EL (cell line): Measurements from ENCODE around the gene FUBP1.
A peak's percentile ranks its signal among the peaks of the same experiment; 100 is the strongest.
"Not testable (repeated sequence)": the region's sequence is repeated elsewhere in the genome, so short reads cannot be mapped to it uniquely, and the experiment has no call there.

Source experiments
- DNase-seq: peaks from one replicate; pipeline ENCODE4 v3.0.0-alpha.2; 2016

Gene FUBP1

DNA sequence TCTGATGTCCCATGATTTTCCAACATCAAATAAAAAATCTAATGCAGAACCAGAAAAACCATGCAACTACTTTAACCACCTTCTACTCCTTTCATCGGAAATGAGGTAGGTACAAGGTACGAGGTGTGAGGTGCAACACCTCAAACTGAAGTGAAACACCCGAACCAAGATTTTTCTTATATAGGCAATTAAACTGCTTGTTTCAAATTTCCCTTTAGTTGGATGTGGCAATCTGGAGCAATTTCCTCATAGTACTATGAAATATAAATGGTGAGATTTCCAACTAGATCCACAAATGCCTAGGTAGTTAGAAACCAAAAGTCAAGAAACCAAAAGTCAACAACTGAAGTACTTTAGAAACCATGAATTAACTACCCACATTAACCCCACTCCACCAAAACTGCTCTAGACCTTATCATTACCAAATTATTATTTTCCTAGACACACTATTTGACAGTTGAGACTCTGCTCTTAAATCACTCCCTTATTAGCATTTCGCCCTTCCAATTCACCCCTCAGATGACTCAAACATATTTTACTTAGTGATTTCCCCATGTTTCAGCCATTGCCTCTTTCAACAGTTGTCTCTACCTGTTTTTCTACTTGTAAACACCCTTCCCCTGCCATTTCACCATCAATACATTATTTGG lies 37.8 kb downstream of the FUBP1 start:
- no peak for DNase-seq

DNA sequence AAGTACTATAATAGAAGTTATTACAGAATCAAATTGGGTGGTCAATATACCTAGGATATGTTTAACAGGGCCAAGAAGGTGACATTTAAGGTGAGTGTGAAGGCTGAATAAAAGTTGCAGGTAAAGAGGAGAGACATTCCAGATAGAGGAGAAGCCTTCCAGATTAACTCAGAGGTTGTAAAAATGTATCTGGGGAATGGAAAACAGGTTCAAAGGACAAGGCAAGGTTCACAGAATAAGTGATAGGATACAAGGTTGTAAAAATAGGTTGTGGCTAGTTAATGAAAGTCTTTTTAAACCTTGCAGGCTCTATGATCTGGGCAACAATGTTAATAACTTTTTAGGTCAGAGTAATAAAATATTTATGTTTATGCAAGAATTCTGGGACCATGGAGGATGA lies 40.2 kb downstream of the FUBP1 start:
- no peak for DNase-seq

DNA sequence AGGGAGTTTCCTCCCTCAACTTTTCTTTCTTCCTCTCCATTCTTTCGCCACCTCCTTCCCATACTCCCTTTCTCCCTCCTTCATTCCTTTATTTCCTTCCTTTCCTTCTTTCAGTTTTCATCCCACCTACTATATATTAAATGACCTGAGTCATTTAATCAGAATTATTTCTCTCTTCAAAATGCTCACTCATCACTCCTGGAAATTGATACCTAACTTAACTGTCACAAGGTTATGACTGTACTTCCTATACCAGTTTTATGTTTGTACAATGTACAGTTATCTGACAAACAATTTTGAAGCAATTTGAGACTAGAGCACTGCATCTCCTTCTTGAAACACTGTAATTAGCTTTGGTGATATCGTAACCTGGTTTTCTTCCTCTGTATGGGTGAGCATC lies 49.1 kb downstream of the FUBP1 start:
- DNase-seq, result no peak

DNA sequence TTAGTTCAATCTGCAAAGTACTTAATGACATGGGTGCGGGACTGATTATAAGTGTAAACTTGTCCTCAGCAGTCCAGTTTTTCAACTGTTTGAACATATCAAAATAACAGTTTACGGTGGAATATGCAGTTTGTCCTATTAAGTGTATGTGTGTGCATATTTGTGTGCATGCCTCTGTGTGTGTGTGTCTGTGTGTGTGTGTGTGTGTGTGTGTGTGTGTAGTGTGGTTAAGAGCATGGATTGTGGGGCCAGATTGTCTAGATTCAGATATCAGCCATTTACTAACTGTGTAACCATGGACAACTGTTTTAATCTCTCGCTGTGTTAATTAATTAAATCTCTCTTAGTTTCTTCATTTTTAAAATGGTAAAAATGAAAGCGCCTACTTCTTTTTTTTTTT lies 51.5 kb downstream of the FUBP1 start:
- DNase-seq, result no peak

DNA sequence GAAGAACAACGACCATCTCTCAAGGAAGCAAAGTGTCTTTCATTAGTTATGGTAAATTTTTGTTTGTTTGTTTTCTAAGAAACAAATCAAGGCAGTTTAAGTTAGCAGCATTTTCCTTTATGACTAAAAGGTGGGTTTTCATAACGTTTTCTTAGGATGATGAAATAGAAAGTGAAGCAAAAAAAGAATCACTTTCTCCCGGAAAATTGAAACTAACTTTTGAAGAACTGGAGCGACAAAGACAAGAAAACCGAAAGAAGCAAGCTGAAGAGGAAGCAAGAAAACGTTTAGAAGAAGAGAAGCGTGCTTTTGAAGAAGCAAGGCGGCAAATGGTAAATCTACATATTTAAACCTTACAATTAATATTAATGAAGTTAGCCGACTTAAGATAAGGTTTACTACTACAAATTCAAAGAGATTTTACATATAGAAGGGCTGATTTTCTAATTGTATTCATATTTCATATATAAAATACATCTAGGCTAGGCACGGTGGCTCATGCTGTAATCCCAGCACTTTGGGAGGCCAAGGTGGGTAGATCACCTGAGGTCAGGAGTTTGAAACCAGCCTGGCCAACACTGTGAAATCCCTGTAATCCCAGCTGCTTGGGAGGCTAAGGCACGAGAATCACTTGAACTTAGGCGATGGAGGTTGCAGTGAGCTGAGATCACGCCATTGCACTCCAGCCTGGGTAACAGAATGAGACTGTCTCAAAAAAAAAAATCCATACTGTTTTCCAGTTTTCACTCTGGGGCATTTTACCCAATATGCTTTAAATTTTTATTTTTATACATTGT lies 52.1 kb downstream of the FUBP1 start:
- DNase-seq, result no peak

DNA sequence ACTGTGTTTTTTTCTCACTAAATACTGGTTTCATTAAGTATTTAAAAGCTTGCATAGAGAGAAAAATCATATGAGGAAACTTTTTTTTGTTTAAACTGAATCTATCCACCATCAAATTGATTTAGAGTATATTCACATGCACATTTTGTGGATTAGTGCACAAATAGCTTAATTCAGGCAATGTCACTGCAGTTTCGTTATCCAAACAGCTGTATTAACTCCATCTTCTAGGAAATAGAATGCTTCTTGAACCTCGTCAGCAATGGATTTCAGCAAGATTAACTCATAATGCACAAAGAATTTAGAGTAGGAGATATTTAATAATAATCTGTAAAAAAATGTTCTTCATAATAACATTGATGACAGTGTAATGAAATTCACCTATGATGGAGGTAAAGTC lies 52.9 kb downstream of the FUBP1 start:
- DNase-seq, result no peak

DNA sequence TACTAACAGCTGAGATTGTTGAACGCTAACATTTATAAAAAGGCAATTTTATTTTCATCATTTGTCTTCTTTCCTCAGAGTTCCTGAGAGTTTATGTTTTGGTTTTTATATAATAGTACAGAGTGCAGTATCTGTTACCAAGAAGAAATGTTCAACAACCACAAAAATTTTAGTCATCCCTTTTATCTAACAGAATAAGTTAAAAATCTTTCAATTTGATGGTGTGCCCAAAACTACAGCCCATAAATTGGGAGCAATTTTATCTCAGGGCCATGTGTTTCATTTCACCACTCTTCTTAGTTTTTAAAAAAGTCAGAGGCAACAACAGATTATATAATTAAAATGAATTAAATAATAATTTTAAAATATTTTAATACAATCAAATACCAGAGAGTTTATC lies 53.4 kb downstream of the FUBP1 start:
- peak; percentile 21 for DNase-seq

DNA sequence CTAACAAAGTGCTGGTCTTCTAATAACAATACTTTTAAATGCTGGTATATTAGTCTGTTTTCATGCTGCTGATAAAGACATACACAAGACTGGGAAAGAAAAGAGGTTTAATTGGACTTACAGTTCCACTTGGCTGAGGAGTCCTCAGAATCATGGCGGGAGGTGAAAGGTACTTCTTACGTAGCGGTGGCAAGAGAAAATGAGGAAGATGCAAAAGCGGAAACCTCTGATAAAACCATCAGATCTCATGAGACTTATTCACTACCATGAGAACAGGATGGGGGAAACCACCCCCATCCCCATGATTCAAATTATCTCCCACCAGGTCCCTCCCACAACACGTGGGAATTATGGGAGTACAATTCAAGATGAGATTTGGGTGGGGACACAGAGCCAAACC lies 60.0 kb downstream of the FUBP1 start:
- not testable (repeated sequence) for DNase-seq

DNA sequence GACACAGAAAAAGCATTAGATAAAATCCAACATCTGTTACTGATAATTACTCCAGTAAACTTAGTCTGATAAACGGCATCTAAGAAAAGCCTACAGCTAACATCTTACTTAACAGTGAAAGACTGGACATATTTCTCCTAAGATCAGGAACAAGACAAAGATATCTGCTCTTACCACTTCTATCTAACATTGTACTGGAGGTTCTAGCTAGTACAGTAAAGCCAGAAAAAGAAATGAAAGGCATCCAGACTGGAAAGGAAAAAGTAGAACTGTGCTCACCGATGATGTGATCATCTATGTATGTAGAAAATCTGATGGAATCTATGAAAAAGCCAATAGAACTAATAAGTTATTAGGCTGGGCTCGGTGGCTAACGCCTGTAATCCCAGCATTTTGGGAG lies 68.8 kb downstream of the FUBP1 start:
- no peak for DNase-seq

DNA sequence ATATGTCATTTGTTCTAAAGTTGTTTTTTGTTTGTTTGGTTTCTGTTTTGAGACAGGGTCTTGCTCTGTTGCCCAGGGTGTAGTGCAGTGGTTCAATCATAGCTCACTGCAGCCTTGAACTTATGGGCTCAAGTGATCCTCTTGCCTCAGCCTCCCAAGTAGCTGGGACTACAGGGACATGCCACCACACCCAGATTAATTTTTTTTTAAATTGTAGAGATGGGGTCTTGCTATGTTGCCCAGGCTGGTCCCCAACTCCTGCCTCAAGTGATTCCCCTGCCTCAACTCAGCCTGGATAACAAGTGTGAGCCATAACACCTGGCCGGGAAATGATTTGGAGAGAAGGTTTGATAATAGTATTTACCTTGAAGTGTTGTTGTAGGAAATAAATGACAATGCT lies 72.2 kb downstream of the FUBP1 start:
- DNase-seq, result no peak

DNA sequence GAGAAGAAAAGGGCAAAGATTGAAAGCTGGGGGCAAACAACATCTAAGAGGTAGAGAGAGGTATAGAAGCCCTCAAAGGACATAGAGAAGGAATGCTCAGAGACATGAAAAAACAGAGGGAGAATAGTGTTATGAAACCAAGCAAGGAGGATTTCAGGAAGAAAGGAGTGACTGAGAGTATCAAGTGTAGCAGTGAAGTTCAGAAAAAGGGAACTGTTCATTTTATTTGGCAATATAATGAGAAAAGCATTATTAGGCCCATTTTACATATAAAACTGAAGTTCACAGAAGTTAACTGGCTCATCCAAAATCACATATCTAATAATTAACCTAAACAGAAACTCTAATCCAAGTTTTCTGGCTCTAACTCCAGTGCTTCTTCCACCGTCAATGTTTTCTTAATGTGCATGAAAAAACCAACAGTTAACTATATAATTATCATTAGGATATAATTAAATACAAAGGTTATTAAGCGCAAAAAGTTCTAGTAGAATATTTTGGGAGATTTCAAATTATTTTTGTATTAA lies 72.8 kb downstream of the FUBP1 start:
- no peak for DNase-seq

DNA sequence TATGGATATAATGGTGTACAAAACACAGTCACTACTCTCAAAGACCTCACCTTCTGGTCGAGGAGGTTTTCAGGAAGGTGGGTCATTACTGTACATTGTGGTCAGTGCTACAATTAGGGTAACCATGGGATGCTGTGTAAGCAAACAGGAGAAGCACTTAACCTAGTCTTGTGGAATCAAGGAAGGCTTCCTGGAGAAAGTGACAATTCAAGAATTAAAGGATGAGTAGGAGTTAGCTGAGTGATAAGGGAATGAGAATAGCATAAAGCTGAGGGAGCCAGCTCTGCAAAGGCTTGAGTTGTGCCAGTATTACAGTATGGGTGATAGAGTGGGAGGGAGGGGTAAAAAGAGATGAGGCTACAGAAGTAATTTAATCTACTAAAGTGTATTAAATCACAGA lies 73.3 kb downstream of the FUBP1 start:
- no peak for DNase-seq

DNA sequence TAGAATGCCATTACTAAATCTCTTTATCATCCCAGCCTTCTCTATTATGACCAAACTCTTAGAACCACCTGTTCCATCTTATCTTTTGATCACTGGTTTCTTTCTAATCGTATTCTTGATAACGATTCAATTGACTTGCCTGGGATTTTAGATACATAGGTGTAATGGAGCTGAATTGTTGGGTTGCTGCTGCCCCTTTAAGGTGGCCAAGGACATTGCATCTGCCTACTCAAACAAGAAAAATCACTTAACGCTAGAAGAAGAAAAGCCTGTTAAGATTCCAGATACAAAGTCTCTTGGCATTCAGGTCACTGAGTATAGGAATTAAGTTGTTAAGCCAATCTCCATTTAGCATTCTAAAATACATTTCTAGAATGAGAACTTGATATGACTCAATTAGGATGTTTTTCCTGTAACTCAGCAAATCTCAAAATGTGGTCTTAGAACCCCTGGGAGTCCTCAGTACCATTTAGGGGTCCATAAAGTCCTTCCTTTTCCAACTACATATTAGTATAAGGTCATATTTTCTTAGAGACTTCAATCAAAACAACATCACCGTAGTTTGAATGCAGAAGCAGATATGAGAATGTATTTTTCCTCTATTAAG lies 78.1 kb downstream of the FUBP1 start:
- DNase-seq, result peak; percentile 62

DNA sequence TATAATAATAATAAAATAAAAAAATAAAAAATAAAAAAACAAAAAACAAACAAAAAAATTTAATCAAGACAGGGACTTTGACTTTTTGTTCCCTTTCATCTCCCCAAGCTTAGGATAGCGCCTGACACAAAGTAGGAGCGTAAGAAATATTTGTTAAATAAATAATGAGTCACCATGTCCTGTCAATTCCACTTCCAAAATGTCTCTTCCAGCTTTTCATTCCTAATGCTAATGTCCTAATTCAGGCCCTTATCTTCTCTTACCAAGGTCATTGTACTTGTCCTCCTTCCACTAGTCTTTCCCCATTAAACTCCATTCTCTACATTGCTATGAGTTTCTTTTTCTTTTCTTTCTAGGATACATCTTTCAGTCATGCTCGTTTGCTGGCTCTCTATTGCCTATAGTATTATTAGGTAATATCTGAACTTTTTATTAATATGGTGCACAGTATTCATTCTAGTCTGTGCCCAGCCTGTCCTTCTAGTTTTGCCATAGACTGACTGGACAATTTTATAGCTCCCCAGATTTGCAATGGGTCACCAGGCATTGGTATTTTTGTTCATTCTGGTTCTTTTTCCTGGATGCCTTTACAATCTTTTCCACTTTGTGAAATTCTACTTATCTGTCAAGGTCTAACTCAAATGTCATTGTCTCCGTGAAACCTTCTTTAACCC lies 79.1 kb downstream of the FUBP1 start:
- DNase-seq, result peak; percentile 45
